Colonic mucosa (tissue), 4 donors: Measurements from ENCODE around the gene NME9. TPM values are rescaled to one million over a fixed set of nuclear protein-coding genes. Genes with fewer than 3 reads are reported as not detected.

Experiments used
- DNase-seq: peaks from one replicate; pipeline ENCODE4 v3.0.0-alpha.2; 2020
- H3K27ac ChIP-seq: fragments of 200-600 bp; one replicate; pipeline ENCODE4 v1.8.0; 2021
- H3K27me3 ChIP-seq: fragments of 200-600 bp; one replicate; pipeline ENCODE4 v1.8.0; 2021
- H3K36me3 ChIP-seq: fragments of 200-600 bp; one replicate; pipeline ENCODE4 v1.8.0; 2021
- H3K4me1 ChIP-seq: fragments of 200-600 bp; one replicate; pipeline ENCODE4 v1.8.0; 2021; ENCODE audit warnings: mild to moderate bottlenecking
- H3K4me3 ChIP-seq: fragments of 200-600 bp; one replicate; pipeline ENCODE4 v1.8.0; 2021
- H3K9ac ChIP-seq, 2 donors: one replicate each; pipeline ENCODE4 v1.7.0; 2013; ENCODE audit warnings: control low read depth in 2 of 2, low read depth in 2 of 2, low read length in 2 of 2
- H3K9me3 ChIP-seq: fragments of 200-600 bp; one replicate; pipeline ENCODE4 v1.8.0; 2021
- intact Hi-C: fragments of 100-400 bp; cut with DNase I; formaldehyde crosslinking; loops from one replicate; pipeline ENCODE4 v1.14.1; 2022
- total RNA-seq, 2 donors: library from RNA; stranded (reverse); fragmentation: NEBNext Ultra II Directional in 1 of 2; extraction: Animal tissue kit (Norgen Biotek cat#: 25700) in 1 of 2; gene quantifications; one replicate each; pipeline ENCODE4 v1.2.1, GENCODE V29; 2021
- TF ChIP-seq, protein P1 (sequence below): fragments of 200-600 bp; IDR thresholded peaks from one replicate; pipeline ENCODE4 v1.8.0; 2022; ENCODE audit warnings: antibody characterized with exemption, mild to moderate bottlenecking
- donor health status: healthy.
- donor health status: DM: no; HTN: no; CAD: no.
- donor health status: DM: no; HTN: no; CAD: no.

The NME9 gene
- total RNA-seq, 2 donors from 2014 or later = not detected

DNA sequence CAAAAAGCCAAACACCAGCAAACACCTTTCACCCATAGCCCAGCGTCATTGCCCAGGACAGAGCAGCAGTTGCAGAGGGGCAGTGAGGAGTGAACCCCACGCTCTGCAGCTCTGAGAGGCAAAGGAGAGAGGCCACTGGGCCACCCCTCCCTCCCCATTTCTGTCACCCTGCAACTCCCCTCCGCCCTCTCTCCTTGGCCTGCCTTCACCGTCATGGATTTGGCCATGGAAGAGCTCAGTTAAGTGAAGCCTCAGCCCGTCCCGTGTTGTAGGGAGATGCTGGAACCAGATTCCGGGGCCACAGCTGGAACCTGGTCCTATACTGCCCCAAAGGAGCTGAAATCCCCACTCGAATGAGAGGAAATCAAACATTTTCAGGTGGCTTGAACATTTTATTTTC, 40.7 kb upstream of the NME9 start:
- Histone ChIP-seq H3K36me3 (no peaks in the 10 kb centered on the region), H3K4me3 (no peak overlapping the region), H3K9ac (no peak overlapping the region), H3K9me3 (no peaks in the 10 kb centered on the region), H3K27ac (no peak overlapping the region), H3K4me1 (no peaks in the 10 kb centered on the region), H3K27me3 (no peaks in the 10 kb centered on the region)
- intact Hi-C loops = no loop called here
- DNase-seq = no peak
- TF ChIP-seq, protein P1, sequence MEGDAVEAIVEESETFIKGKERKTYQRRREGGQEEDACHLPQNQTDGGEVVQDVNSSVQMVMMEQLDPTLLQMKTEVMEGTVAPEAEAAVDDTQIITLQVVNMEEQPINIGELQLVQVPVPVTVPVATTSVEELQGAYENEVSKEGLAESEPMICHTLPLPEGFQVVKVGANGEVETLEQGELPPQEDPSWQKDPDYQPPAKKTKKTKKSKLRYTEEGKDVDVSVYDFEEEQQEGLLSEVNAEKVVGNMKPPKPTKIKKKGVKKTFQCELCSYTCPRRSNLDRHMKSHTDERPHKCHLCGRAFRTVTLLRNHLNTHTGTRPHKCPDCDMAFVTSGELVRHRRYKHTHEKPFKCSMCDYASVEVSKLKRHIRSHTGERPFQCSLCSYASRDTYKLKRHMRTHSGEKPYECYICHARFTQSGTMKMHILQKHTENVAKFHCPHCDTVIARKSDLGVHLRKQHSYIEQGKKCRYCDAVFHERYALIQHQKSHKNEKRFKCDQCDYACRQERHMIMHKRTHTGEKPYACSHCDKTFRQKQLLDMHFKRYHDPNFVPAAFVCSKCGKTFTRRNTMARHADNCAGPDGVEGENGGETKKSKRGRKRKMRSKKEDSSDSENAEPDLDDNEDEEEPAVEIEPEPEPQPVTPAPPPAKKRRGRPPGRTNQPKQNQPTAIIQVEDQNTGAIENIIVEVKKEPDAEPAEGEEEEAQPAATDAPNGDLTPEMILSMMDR = no peak

DNA sequence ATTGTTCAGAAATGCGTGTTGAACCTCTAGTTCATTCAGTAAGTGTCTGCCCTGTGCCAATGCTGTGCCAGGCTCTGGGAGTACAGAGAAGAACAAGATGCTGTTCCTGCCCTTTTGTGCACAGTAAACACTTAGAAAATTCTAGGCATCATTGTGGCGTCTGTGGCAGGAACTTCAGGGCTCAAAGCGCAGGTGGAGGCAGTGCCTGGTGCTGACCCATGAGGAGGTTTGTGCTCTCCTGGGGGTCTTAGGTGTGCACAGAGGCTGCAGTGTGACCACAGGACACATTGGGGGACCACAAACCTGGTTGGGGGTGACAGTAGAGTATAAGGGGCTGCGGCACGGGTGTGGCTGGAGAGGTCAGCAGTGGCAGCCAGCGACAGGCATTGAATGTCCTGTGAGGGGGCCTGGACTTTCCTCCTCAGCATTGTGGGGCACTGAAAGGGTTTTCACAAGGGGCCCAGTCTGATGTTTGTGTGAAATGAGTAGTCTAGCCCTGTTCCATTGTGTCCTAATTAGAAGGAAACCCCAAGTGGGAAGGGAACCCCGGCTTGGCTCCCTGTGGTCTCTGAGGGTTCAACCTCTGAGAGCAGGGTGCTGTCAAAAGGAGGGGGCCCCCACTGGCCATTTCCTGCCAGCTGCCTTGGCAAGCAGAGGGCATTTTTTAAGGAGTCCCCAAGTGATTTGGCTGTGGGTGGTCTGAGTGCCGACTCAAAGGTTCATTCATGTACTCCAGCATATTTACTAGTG, 39.7 kb upstream of the NME9 start:
- H3K9me3 ChIP-seq = no peaks in the 10 kb centered on the region
- H3K4me1 ChIP-seq = no peaks in the 10 kb centered on the region
- no peak overlapping the region for H3K27ac ChIP-seq
- no peak overlapping the region for H3K4me3 ChIP-seq
- intact Hi-C loops = no loop called here
- no peaks in the 10 kb centered on the region for H3K27me3 ChIP-seq
- H3K9ac ChIP-seq = no peak overlapping the region
- TF ChIP-seq, protein P1 = no peak
- DNase-seq = no peak
- no peaks in the 10 kb centered on the region for H3K36me3 ChIP-seq

DNA sequence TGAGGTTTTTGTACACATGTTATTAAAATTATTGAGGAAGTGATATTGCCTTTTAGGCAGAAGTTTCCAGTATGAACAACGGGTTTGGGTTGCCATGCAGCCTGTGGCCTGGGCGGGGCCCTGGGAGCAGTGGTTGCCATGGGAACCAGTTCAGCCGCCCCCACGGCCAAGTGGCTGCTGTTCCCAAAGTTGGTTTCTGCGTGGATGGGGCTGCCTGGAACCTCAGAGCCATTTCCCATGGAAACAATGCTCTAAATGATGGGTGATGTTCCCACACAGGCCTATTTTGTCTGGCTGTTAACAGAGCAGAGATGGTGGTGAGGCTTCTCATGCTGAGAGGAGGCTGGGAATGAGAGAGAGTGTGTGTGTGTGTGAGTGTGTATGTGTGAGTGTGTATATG, 38.3 kb upstream of the NME9 start:
- intact Hi-C loops = no loop called here
- Histone ChIP-seq H3K4me1 (no peaks in the 10 kb centered on the region), H3K4me3 (no peak overlapping the region), H3K27me3 (no peaks in the 10 kb centered on the region), H3K27ac (no peak overlapping the region), H3K9me3 (no peaks in the 10 kb centered on the region), H3K36me3 (no peaks in the 10 kb centered on the region), H3K9ac (no peak overlapping the region)
- TF ChIP-seq, protein P1 = no peak
- no peak for DNase-seq

DNA sequence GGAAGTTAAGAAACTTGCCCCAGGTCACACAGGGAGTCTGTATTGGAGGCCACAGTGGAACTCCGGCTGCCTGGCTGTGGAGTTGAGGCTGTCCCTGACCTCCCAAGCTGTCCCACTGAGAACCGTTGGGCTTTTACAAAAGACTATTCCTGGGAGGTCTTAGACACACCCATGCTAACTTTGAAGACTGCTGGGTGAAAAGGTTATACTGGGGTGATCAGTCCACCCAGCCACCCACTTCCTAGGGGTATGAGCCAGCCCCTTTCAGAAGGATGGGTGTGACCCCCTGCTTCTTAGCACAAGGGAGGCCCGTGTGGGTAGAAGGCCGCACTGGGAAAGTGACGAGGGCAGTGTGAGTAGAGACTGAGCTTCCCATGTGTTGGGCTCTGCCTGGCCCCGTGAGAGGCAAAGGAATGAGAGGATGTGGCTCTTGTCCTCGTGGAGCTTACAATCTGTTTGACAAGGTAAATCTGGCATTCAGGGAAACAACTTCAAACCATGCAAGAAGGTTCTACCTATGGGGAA, 37.7 kb upstream of the NME9 start:
- intact Hi-C loops = no loop called here
- Histone ChIP-seq H3K27me3 (no peaks in the 10 kb centered on the region), H3K9ac (no peak overlapping the region), H3K27ac (no peak overlapping the region), H3K4me1 (no peaks in the 10 kb centered on the region), H3K4me3 (no peak overlapping the region), H3K36me3 (no peaks in the 10 kb centered on the region), H3K9me3 (no peaks in the 10 kb centered on the region)
- no peak for DNase-seq
- TF ChIP-seq, protein P1 = no peak

DNA sequence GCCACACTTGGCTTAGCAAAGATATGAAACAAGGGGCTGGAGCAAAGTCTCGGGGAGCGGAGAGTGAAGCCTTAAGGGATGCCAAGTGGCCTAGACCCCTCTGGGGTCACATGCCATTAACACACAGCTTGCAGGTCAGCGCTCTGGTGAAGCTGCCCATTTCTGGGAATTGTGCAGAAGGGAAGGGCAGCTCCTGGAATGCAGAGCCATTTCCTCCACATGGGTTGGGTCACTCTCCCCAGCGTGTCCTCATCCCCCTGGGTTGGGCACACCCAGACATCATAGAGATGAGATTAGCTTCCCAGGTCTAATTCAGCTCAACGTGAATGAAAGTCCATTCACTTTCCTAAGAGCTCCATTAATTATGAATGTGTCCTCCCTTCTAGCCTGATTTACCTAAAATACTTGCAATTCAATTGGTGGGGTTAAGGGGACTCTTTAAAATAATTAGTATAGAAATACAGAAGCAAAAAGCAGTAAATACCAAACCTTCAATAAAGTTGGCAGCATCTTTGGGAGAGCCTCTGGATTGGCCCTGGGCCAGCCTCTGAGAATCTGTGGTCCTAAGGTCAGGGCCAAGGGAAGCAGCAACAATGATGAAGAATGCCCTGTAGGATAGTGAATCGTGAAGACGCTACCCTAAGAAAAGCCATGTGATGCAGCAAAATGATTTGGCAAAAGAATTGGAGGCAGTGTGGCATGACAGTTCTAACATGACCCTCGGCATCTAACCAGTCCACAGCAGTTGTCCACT, 36.5 kb upstream of the NME9 start:
- H3K27ac ChIP-seq = no peak overlapping the region
- intact Hi-C loops = no loop called here

More for the DNA sequence above, 36.5 kb upstream of the NME9 start:
- no peak overlapping the region for H3K4me3 ChIP-seq
- no peaks in the 10 kb centered on the region for H3K36me3 ChIP-seq
- DNase-seq = no peak
- no peaks in the 10 kb centered on the region for H3K9me3 ChIP-seq
- H3K4me1 ChIP-seq = no peaks in the 10 kb centered on the region
- TF ChIP-seq, protein P1 = no peak
- no peaks in the 10 kb centered on the region for H3K27me3 ChIP-seq
- no peak overlapping the region for H3K9ac ChIP-seq
